PFSK-1 (cell line): Measurements from ENCODE around the gene ERCC1.

Experiments used
- FOXP2 ChIP-seq: optimal IDR thresholded peaks from 2 replicates; pipeline ENCODE3; 2011; ENCODE audit warnings: borderline replicate concordance, control low read depth, inconsistent platforms; ENCODE audit not compliant: insufficient read depth; ENCODE audit errors: extremely low read length, extremely low read depth
- POLR2AphosphoS5 ChIP-seq: IDR thresholded peaks from 2 replicates; pipeline ENCODE4 v1.6.1; 2012; ENCODE audit warnings: low read depth, mild to moderate bottlenecking, control low read depth, low read length, moderate library complexity
- REST ChIP-seq, 2 experiments: IDR thresholded peaks; 2 replicates each; pipeline versions ENCODE4 v1.6.1 to v1.8.0; 2011 to 2012; ENCODE audit warnings: low read depth in 2 of 2, low read length in 2 of 2, control low read depth in 1 of 2, inconsistent platforms in 1 of 2, mild to moderate bottlenecking in 1 of 2, moderate library complexity in 1 of 2; ENCODE audit not compliant: insufficient read depth in 1 of 2
- SIN3A ChIP-seq: IDR thresholded peaks from 2 replicates; pipeline ENCODE4 v1.6.1; 2012; ENCODE audit warnings: mild to moderate bottlenecking, low read length, moderate library complexity, borderline replicate concordance; ENCODE audit not compliant: insufficient read depth
- TAF1 ChIP-seq: IDR thresholded peaks from 2 replicates; pipeline ENCODE4 v1.6.1; 2012; ENCODE audit warnings: low read length, control low read depth, borderline replicate concordance; ENCODE audit not compliant: insufficient read depth

- TF ChIP-seq POLR2AphosphoS5 = no peak
- no peak for TF ChIP-seq REST (IDR thresholded peaks at IDR 0.05; ENCODE audit: insufficient read depth in 1 of 2, low read depth in 2 of 2, low read length in 2 of 2)
- TF ChIP-seq TAF1 = no peak
- no peak for TF ChIP-seq FOXP2
- no peak for TF ChIP-seq SIN3A
Measured at GRCh38 chr19:45419396-45419795, 4.3 kb downstream of the ERCC1 start.
